H1 (cell line): ENCODE data around the gene P4HB. TPM values are rescaled to one million over a fixed set of nuclear protein-coding genes. Genes with fewer than 3 reads are reported as not detected.

Experiments
- ASH2L ChIP-seq: fragments of 200-600, 300-600 bp; sonication (generic); IDR thresholded peaks from one replicate; pipeline ENCODE4 v1.7.1; 2017; ENCODE audit warnings: low read length
- BACH1 ChIP-seq: IDR thresholded peaks from 2 replicates; pipeline ENCODE4 v1.6.1; 2012; ENCODE audit warnings: low read length, improper control_type of control experiment
- CHD7 ChIP-seq: fragments of 300-600 bp; sonication (generic); IDR thresholded peaks from 2 replicates; pipeline ENCODE4 v1.7.1; 2012; ENCODE audit warnings: low read length, moderate library complexity, mild to moderate bottlenecking, inconsistent platforms; ENCODE audit not compliant: insufficient replicate concordance
- E2F6 ChIP-seq: IDR thresholded peaks from 2 replicates; pipeline ENCODE4 v1.6.1; 2012; ENCODE audit warnings: inconsistent platforms
- EGR1 ChIP-seq: IDR thresholded peaks from 2 replicates; pipeline ENCODE4 v1.6.1; 2011; ENCODE audit warnings: low read depth, low read length, borderline replicate concordance
- SP4 ChIP-seq: IDR thresholded peaks from 2 replicates; pipeline ENCODE4 v1.6.1; 2012; ENCODE audit warnings: low read length, inconsistent platforms
- polyA plus RNA-seq, 7 experiments: library from polyadenylated mRNA; depleted of rRNA in 3 of 7; stranded (reverse) in 5 of 7; unstranded in 2 of 7; fragments of >200 nt in 5 of 7; fragments of 200-250 nt in 2 of 7; gene quantifications; 1 replicate in 5 of 7; 2 replicates in 1 of 7; 4 replicates in 1 of 7; pipeline versions ENCODE4 v1.2.1 to v1.2.3, GENCODE V29; 2011 to 2013; ENCODE audit warnings: missing spikeins in 2 of 7, mixed read lengths in 2 of 7
- total RNA-seq: library from RNA; stranded (reverse); fragmentation: NEBNext Ultra II Directional; extraction: Animal tissue kit (Norgen Biotek cat#: 25700); gene quantifications from 2 replicates; pipeline ENCODE4 v1.2.1, GENCODE V29; 2021

Gene P4HB
- total and polyA plus RNA-seq, 2 of the 8 experiments (the other 6 are each of a cell fraction or from before 2014, with no cell fraction given), result 41.4 to 379 TPM

- TF ChIP-seq CHD7, result no peak
- no peak for TF ChIP-seq SP4
- TF ChIP-seq BACH1, result no peak
- no peak for TF ChIP-seq EGR1
- no peak for TF ChIP-seq E2F6
- no peak for TF ChIP-seq ASH2L
- TF ChIP-seq, all 59 proteins: peak for 0
Measured at GRCh38 chr17:81903415-81903831, 43.1 kb upstream of the P4HB start (continued).
